ENCODE measurements around the gene RPA3.

Gene RPA3

DNA sequence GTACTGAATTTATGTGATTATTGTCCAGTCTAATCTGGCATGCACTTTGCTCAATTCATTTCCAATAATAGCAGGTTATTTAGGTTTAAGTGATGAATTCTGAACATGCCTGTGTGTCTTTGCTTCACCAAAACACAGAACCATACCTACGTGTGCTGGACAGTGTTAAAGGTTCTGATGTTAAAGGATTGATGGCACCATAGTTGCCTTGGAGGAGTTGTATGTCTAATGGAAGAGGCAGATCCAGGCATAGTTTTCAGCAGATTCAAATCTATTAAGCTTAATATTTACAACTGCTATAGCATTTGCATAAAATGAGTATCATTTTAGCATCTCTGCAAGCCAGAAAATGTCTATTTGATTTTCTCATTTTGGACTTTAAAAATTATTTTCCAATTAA is 105.9 kb downstream of the RPA3 start:
- Histone ChIP-seq H3K4me3 (replicated peaks; ENCODE audit: insufficient read depth, low read length) (no peak overlapping the region), H3K27me3 (ENCODE audit: insufficient read depth, poor library complexity, severe bottlenecking) (no peaks in the 10 kb centered on the region), H3K27ac (replicated peaks) (no peak overlapping the region)
- TF ChIP-seq, protein P1, sequence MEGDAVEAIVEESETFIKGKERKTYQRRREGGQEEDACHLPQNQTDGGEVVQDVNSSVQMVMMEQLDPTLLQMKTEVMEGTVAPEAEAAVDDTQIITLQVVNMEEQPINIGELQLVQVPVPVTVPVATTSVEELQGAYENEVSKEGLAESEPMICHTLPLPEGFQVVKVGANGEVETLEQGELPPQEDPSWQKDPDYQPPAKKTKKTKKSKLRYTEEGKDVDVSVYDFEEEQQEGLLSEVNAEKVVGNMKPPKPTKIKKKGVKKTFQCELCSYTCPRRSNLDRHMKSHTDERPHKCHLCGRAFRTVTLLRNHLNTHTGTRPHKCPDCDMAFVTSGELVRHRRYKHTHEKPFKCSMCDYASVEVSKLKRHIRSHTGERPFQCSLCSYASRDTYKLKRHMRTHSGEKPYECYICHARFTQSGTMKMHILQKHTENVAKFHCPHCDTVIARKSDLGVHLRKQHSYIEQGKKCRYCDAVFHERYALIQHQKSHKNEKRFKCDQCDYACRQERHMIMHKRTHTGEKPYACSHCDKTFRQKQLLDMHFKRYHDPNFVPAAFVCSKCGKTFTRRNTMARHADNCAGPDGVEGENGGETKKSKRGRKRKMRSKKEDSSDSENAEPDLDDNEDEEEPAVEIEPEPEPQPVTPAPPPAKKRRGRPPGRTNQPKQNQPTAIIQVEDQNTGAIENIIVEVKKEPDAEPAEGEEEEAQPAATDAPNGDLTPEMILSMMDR (IDR thresholded peaks at IDR 0.05; ENCODE audit: insufficient read depth, low read length): no peak
- TF ChIP-seq GABPA (IDR thresholded peaks at IDR 0.05; ENCODE audit: low read depth) (no peak), REST (IDR thresholded peaks at IDR 0.05; ENCODE audit: insufficient replicate concordance, low read depth) (no peak)
- no peak for DNase-seq (ENCODE audit: low read depth in 1 of 2, low spot score in 1 of 2)

GRCh38 chr7:7609330-7609729 is 109.1 kb downstream of the RPA3 start:
- no peak for DNase-seq (ENCODE audit: low read depth in 1 of 2, low spot score in 1 of 2)
- no peak overlapping the region for H3K27ac ChIP-seq (replicated peaks)
- TF ChIP-seq REST (IDR thresholded peaks at IDR 0.05; ENCODE audit: insufficient replicate concordance, low read depth) (no peak), GABPA (IDR thresholded peaks at IDR 0.05; ENCODE audit: low read depth) (no peak), POLR2AphosphoS5 (IDR thresholded peaks at IDR 0.05; ENCODE audit: low read depth) (no peak), SPI1 (IDR thresholded peaks at IDR 0.05; ENCODE audit: borderline replicate concordance, low read depth) (no peak)
- TF ChIP-seq, protein P1 (IDR thresholded peaks at IDR 0.05; ENCODE audit: insufficient read depth, low read length): no peak
- H3K4me3 ChIP-seq (replicated peaks; ENCODE audit: insufficient read depth, low read length): no peak overlapping the region
- H3K27me3 ChIP-seq (ENCODE audit: insufficient read depth, poor library complexity, severe bottlenecking): no peaks in the 10 kb centered on the region

DNA sequence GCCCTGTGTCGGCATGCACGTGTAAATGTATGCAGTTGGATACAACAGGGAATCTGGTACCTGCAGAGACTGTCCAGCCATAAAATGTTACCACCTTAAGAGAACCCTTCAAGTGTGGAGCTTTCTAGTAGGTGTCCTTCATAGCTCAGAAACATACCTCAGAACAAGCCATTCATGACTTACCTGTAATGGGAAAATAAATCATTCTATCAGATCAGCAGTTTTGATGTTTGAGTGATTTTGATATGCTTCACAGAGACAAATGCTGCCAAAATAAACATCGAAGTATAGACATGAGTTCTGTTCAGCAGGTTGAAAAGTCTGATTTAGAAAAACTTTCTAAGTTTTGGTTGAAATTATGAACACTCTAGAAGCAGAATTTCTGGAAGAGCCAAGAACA is 111.4 kb downstream of the RPA3 start:
- H3K27me3 ChIP-seq (ENCODE audit: insufficient read depth, poor library complexity, severe bottlenecking): no peaks in the 10 kb centered on the region
- no peak overlapping the region for H3K27ac ChIP-seq (replicated peaks)
- DNase-seq (ENCODE audit: low read depth in 1 of 2, low spot score in 1 of 2): no peak
- no peak overlapping the region for H3K4me3 ChIP-seq (replicated peaks; ENCODE audit: insufficient read depth, low read length)
- TF ChIP-seq GABPA (IDR thresholded peaks at IDR 0.05; ENCODE audit: low read depth): no peak
- TF ChIP-seq, protein P1 (IDR thresholded peaks at IDR 0.05; ENCODE audit: insufficient read depth, low read length): no peak
- TF ChIP-seq REST (IDR thresholded peaks at IDR 0.05; ENCODE audit: insufficient replicate concordance, low read depth): no peak
- TF ChIP-seq POLR2AphosphoS5 (IDR thresholded peaks at IDR 0.05; ENCODE audit: low read depth): no peak
- no peak for TF ChIP-seq SPI1 (IDR thresholded peaks at IDR 0.05; ENCODE audit: borderline replicate concordance, low read depth)

All from HL-60 (cell line).